Astrocyte of the cerebellum (primary cell): ENCODE measurements around the gene C2CD3.

Experiments
- DNase-seq: peaks from one replicate; pipeline ENCODE4 v3.0.0-alpha.2; 2011; ENCODE audit warnings: low read depth
- H3K4me3 ChIP-seq: 2 replicates; pipeline ENCODE4 v1.5.1; 2011; ENCODE audit warnings: mild to moderate bottlenecking, low read depth, low read length, moderate library complexity
- CTCF ChIP-seq: IDR thresholded peaks from 2 replicates; pipeline ENCODE4 v1.5.1; 2012; ENCODE audit warnings: low read length, low read depth, moderate library complexity, mild to moderate bottlenecking; ENCODE audit errors: missing control alignments
- in situ Hi-C: cut with HindIII; loops from 2 replicates; pipeline ENCODE4 v1.10.0; 2017; ENCODE audit warnings: low sequenced_read_pairs

The C2CD3 gene

GRCh38 chr11:74037309-74037708, 133.5 kb downstream of the C2CD3 start:
- TF ChIP-seq CTCF, result no peak
- no peak overlapping the region for H3K4me3 ChIP-seq
- in situ Hi-C loops, result no loop called here
- DNase-seq, result peak; percentile 11

GRCh38 chr11:74035264-74035663, 135.5 kb downstream of the C2CD3 start:
- in situ Hi-C loops, result no loop called here
- no peak for DNase-seq
- TF ChIP-seq CTCF, result no peak
- H3K4me3 ChIP-seq, result no peak overlapping the region

- H3K4me3 ChIP-seq, result no peak overlapping the region
- no peak for TF ChIP-seq CTCF
- in situ Hi-C loops, result no loop called here
- DNase-seq, result no peak
Measured at GRCh38 chr11:74033046-74033445, 137.8 kb downstream of the C2CD3 start.

- DNase-seq, result no peak
- H3K4me3 ChIP-seq, result no peak overlapping the region
- in situ Hi-C loops, result no loop called here
- no peak for TF ChIP-seq CTCF
Measured at GRCh38 chr11:74030723-74031676, 139.8 kb downstream of the C2CD3 start.

GRCh38 chr11:74025467-74026166, 145.2 kb downstream of the C2CD3 start:
- DNase-seq, result no peak
- no peak overlapping the region for H3K4me3 ChIP-seq
- in situ Hi-C loops, result no loop called here
- TF ChIP-seq CTCF, result no peak

- peak; percentile 13 for DNase-seq
- H3K4me3 ChIP-seq, result no peak overlapping the region
- TF ChIP-seq CTCF, result no peak
- in situ Hi-C loops, result no loop called here
Measured at GRCh38 chr11:74024261-74025029, 146.4 kb downstream of the C2CD3 start.
